Kidney (tissue), 14 donors: ENCODE measurements around the gene INPP5A. TPM values are rescaled to one million over a fixed set of nuclear protein-coding genes. Genes with fewer than 3 reads are reported as not detected.

Source experiments
- DNase-seq, 5 donors: peaks; one replicate each; pipeline ENCODE4 v3.0.0-alpha.2; 2013 to 2020
- FAIRE-seq: peaks from 2 replicates; lab custom pipeline; 2012; peaks lifted over from hg19 to GRCh38; lab: Jason Lieb, UNC
- H3K27ac ChIP-seq, 2 donors: one replicate each; pipeline ENCODE4 v1.7.0; 2013; ENCODE audit warnings: low read depth in 2 of 2, low read length in 2 of 2, inconsistent platforms in 1 of 2
- H3K27me3 ChIP-seq: one replicate; pipeline ENCODE4 v1.7.1; 2013; ENCODE audit warnings: low read length, inconsistent platforms; ENCODE audit not compliant: control insufficient read depth, insufficient read depth
- H3K36me3 ChIP-seq, 3 donors: one replicate each; pipeline versions ENCODE4 v1.7.0 to v1.7.1; 2013; ENCODE audit warnings: low read length in 3 of 3, control low read depth in 1 of 3, inconsistent platforms in 1 of 3; ENCODE audit not compliant: insufficient read depth in 3 of 3, control insufficient read depth in 2 of 3
- H3K4me1 ChIP-seq, 3 donors: one replicate each; pipeline versions ENCODE4 v1.7.0 to v1.7.1; 2013; ENCODE audit warnings: low read length in 3 of 3, inconsistent platforms in 1 of 3, low read depth in 1 of 3; ENCODE audit not compliant: control insufficient read depth in 2 of 3, insufficient read depth in 2 of 3
- H3K4me3 ChIP-seq, 3 donors: one replicate each; pipeline versions ENCODE4 v1.7.0 to v1.8.1; 2013; ENCODE audit warnings: low read length in 3 of 3, control low read depth in 1 of 3, inconsistent platforms in 1 of 3
- H3K9ac ChIP-seq, 3 donors: one replicate each; pipeline versions ENCODE4 v1.7.0 to v1.7.1; 2013; ENCODE audit warnings: low read length in 3 of 3, control low read depth in 1 of 3, inconsistent platforms in 1 of 3
- H3K9me3 ChIP-seq, 3 donors: one replicate each; pipeline versions ENCODE4 v1.7.0 to v1.7.1; 2013; ENCODE audit warnings: low read length in 3 of 3, control low read depth in 1 of 3, inconsistent platforms in 1 of 3; ENCODE audit not compliant: control insufficient read depth in 2 of 3, insufficient read depth in 1 of 3
- CTCF ChIP-seq: IDR thresholded peaks from 3 replicates; pipeline ENCODE4 v1.5.1; 2012; ENCODE audit warnings: mild to moderate bottlenecking, moderate library complexity, borderline replicate concordance; ENCODE audit not compliant: insufficient read depth; ENCODE audit errors: extremely low read depth
- intact Hi-C: fragments of 100-400 bp; cut with DNase I; formaldehyde crosslinking; loops from one replicate; pipeline ENCODE4 v1.11.1; 2022
- polyA plus RNA-seq: library from polyadenylated mRNA; stranded (reverse); fragments of 350-450 nt; fragmentation: Illumina TruSeq; extraction: RNeasy Lipid Tissue Mini Kit (QIAGEN cat#74804); gene quantifications from one replicate; pipeline ENCODE4 v1.2.3, GENCODE V29; 2014; ENCODE audit warnings: low read depth, low replicate concordance; ENCODE audit not compliant: insufficient read depth
- total RNA-seq: library from RNA; stranded (reverse); fragmentation: NEBNext Ultra II Directional; extraction: Animal tissue kit (Norgen Biotek cat#: 25700); gene quantifications from one replicate; pipeline ENCODE4 v1.2.1, GENCODE V29; 2021
- donor health status: control.
- donor health status: control.
- donor health status: control.
- donor health status: control.
- donor health status: control.
- donor health status: DM: yes; HTN: yes; CAD: no.
- donor health status: Normal renal cell carcinoma (clear cell type).

Gene INPP5A
- total and polyA plus RNA-seq, 2 donors from 2014 or later, result 20.8 to 40.3 TPM

GRCh38 chr10:132651511-132652029 lies 114.0 kb downstream of the INPP5A start:
- no peak overlapping the region for H3K27ac ChIP-seq
- FAIRE-seq (no peak), DNase-seq (no peak)
- H3K4me1 ChIP-seq, result no peaks in the 10 kb centered on the region
- no peaks in the 10 kb centered on the region for H3K27me3 ChIP-seq
- H3K9me3 ChIP-seq, result no peaks in the 10 kb centered on the region
- no peak overlapping the region for H3K4me3 ChIP-seq
- TF ChIP-seq CTCF, result no peak
- intact Hi-C loops, result no loop called here
- no peaks in the 10 kb centered on the region for H3K36me3 ChIP-seq
- no peak overlapping the region for H3K9ac ChIP-seq

DNA sequence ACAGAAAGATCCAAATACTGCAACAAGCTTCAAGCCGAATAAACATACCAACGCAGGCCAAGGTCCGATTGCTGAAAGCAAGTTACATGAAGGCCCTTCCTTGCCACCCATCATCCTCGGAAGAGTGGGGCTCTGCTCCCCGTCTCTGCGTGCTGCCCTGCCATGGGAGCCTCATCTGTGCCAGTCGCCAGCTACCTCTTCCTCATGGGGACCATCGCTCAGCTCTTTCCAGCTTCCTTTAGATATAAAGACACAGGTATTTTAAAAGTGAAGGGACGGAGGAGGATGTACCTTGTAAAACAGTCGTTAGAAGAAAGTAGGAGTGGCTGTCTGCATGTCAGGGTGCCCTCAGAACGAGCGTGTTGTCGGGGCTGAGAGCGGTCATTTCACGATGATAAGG lies 114.9 kb downstream of the INPP5A start:
- no peaks in the 10 kb centered on the region for H3K27me3 ChIP-seq
- H3K9ac ChIP-seq, result no peak overlapping the region
- no peak overlapping the region for H3K27ac ChIP-seq
- intact Hi-C loops, result no loop called here
- DNase-seq (no peak), FAIRE-seq (no peak)
- no peaks in the 10 kb centered on the region for H3K36me3 ChIP-seq
- no peaks in the 10 kb centered on the region for H3K9me3 ChIP-seq
- no peak overlapping the region for H3K4me3 ChIP-seq
- H3K4me1 ChIP-seq, result no peaks in the 10 kb centered on the region
- TF ChIP-seq CTCF, result no peak

- intact Hi-C loops, result no loop called here
- FAIRE-seq (no peak), DNase-seq (no peak)
- no peak for TF ChIP-seq CTCF
- Histone ChIP-seq H3K27ac (no peak overlapping the region), H3K9ac (no peak overlapping the region), H3K9me3 (no peaks in the 10 kb centered on the region), H3K27me3 (no peaks in the 10 kb centered on the region), H3K36me3 (no peaks in the 10 kb centered on the region), H3K4me1 (no peaks in the 10 kb centered on the region), H3K4me3 (no peak overlapping the region)
Measured at GRCh38 chr10:132652936-132653590, 115.5 kb downstream of the INPP5A start.
